T-helper 2 cell (primary cell): ENCODE data around the gene PIGBOS1.
"Not testable (repeated sequence)": the region's sequence is repeated elsewhere in the genome, so short reads cannot be mapped to it uniquely, and the experiment has no call there.

Source experiments
- DNase-seq, 5 experiments: peaks; one replicate each; pipeline versions ENCODE4 v3.0.0 to v3.0.0-alpha.2; 2012 to 2022

The PIGBOS1 gene

GRCh38 chr15:55290528-55291057 lies 28.3 kb downstream of the PIGBOS1 start:
- DNase-seq: peak; percentile 59 to 81 (median 75)

GRCh38 chr15:55289746-55290527 lies 29.0 kb downstream of the PIGBOS1 start, which contains the start of gene RAB27A:
TSS of gene RAB27A (minus strand) at chr15:55289813. CDS start at chr15:55234934, 54,879 bp downstream.
- peak; percentile 56 to 84 (median 69) for DNase-seq

- peak in 4 of 5 experiments; percentile 13 to 45 (median 26) for DNase-seq
Observed at GRCh38 chr15:55289011-55289745, 29.7 kb downstream of the PIGBOS1 start.

- no peak for DNase-seq
Observed at GRCh38 chr15:55288006-55288717, 30.8 kb downstream of the PIGBOS1 start.

- DNase-seq: not testable (repeated sequence)
Observed at GRCh38 chr15:55286442-55287189, 32.3 kb downstream of the PIGBOS1 start.

- no peak for DNase-seq
Observed at GRCh38 chr15:55284426-55284825, 34.5 kb downstream of the PIGBOS1 start.

- DNase-seq: no peak
Observed at GRCh38 chr15:55283379-55284147, 35.4 kb downstream of the PIGBOS1 start.

GRCh38 chr15:55282284-55282833 lies 36.6 kb downstream of the PIGBOS1 start:
- DNase-seq: peak in 2 of 5 experiments; percentile 61 to 62

- DNase-seq: no peak
Observed at GRCh38 chr15:55281517-55282228, 37.2 kb downstream of the PIGBOS1 start.

- DNase-seq: peak in 1 of 5 experiments; percentile 31
Observed at GRCh38 chr15:55280589-55280988, 38.3 kb downstream of the PIGBOS1 start.

- DNase-seq: peak in 4 of 5 experiments; percentile 30 to 79 (median 47)
Observed at GRCh38 chr15:55279746-55280351, 39.1 kb downstream of the PIGBOS1 start.

- no peak for DNase-seq
Observed at GRCh38 chr15:55279100-55279745, 39.7 kb downstream of the PIGBOS1 start.

GRCh38 chr15:55277715-55278114 lies 41.2 kb downstream of the PIGBOS1 start:
- DNase-seq: peak in 1 of 5 experiments; percentile 28

GRCh38 chr15:55277116-55277564 lies 41.8 kb downstream of the PIGBOS1 start:
- peak in 4 of 5 experiments; percentile 24 to 95 (median 50) for DNase-seq

- DNase-seq: no peak
Observed at GRCh38 chr15:55276324-55276723, 42.6 kb downstream of the PIGBOS1 start.

- DNase-seq: no peak
Observed at GRCh38 chr15:55270291-55270690, 48.6 kb downstream of the PIGBOS1 start.

GRCh38 chr15:55268176-55268695 lies 50.7 kb downstream of the PIGBOS1 start:
- no peak for DNase-seq

- peak; percentile 27 to 93 (median 65) for DNase-seq
Observed at GRCh38 chr15:55267401-55268175, 51.3 kb downstream of the PIGBOS1 start.
